H1 (cell line): ENCODE data around the gene CUBN. TPM values are rescaled to one million over a fixed set of nuclear protein-coding genes. Genes with fewer than 3 reads are reported as not detected.

Experiments used
- CTCF ChIA-PET: fragments of 300-600 bp; sonication (Branson Sonifier 250); formaldehyde crosslinking; loops from one replicate; lab custom pipeline; 2021; ENCODE audit not compliant: partially characterized antibody; lab: Charles Lee
- POLR2A ChIA-PET: fragments of 300-600 bp; sonication (Branson Sonifier 250); formaldehyde crosslinking; loops from one replicate; lab custom pipeline; 2021; ENCODE audit warnings: inconsistent platforms; ENCODE audit not compliant: partially characterized antibody; lab: Charles Lee
- DNase-seq, 2 experiments: peaks; one replicate each; pipeline versions ENCODE4 v3.0.0 to v3.0.0-alpha.2; 2010 to 2022; ENCODE audit warnings: low spot score in 2 of 2, low read depth in 1 of 2, mixed read lengths in 1 of 2
- FAIRE-seq: peaks from 2 replicates; lab custom pipeline; 2011; peaks lifted over from hg19 to GRCh38; lab: Jason Lieb, UNC
- H2AFZ ChIP-seq: 2 replicates; pipeline ENCODE4 v1.8.1; 2012; ENCODE audit warnings: low read length, inconsistent platforms
- H2AK5ac ChIP-seq: 2 replicates; pipeline ENCODE4 v1.6.1; 2013; ENCODE audit warnings: low read depth, low read length
- H2BK120ac ChIP-seq: replicated peaks from 2 replicates; pipeline ENCODE3; 2013; ENCODE audit warnings: low read depth, low read length, inconsistent platforms
- H2BK12ac ChIP-seq: 2 replicates; pipeline ENCODE4 v1.6.1; 2013; ENCODE audit warnings: low read depth, low read length
- H2BK15ac ChIP-seq: 2 replicates; pipeline ENCODE4 v1.6.1; 2013; ENCODE audit warnings: low read length
- H2BK20ac ChIP-seq: 2 replicates; pipeline ENCODE4 v1.6.1; 2013; ENCODE audit warnings: low read length
- H2BK5ac ChIP-seq: 2 replicates; pipeline ENCODE4 v1.6.1; 2013; ENCODE audit warnings: low read depth, low read length
- H3K14ac ChIP-seq: 2 replicates; pipeline ENCODE4 v1.6.1; 2013; ENCODE audit warnings: inconsistent platforms; ENCODE audit not compliant: insufficient read length
- H3K18ac ChIP-seq: 2 replicates; pipeline ENCODE4 v1.6.1; 2013; ENCODE audit warnings: low read length; ENCODE audit errors: extremely low read depth
- H3K23ac ChIP-seq: 2 replicates; pipeline ENCODE4 v1.6.1; 2013; ENCODE audit warnings: inconsistent platforms; ENCODE audit not compliant: insufficient read length
- H3K23me2 ChIP-seq: 2 replicates; pipeline ENCODE4 v1.6.1; 2013; ENCODE audit warnings: low read depth, low read length
- H3K27ac ChIP-seq: 2 replicates; pipeline ENCODE4 v1.6.1; 2011; ENCODE audit warnings: low read depth, low read length, inconsistent platforms
- H3K27me3 ChIP-seq, 4 experiments: replicated peaks in 1 of 4; 1 replicate in 1 of 4; 2 replicates in 3 of 4; pipeline versions ENCODE4 v1.6.1 to v1.8.1; 2011 to 2013; ENCODE audit warnings: low read length in 3 of 4, mild to moderate bottlenecking in 3 of 4, inconsistent platforms in 2 of 4, mixed read lengths in 2 of 4, moderate library complexity in 1 of 4; ENCODE audit not compliant: control insufficient read depth in 3 of 4, insufficient read depth in 3 of 4; ENCODE audit errors: extremely low read depth in 1 of 4
- H3K36me3 ChIP-seq, 4 experiments: 2 replicates each; pipeline versions ENCODE4 v1.6.1 to v1.8.1; 2011 to 2013; ENCODE audit warnings: mild to moderate bottlenecking in 4 of 4, low read length in 3 of 4, moderate library complexity in 2 of 4, control low read depth in 1 of 4, inconsistent platforms in 1 of 4; ENCODE audit not compliant: insufficient read depth in 4 of 4, control insufficient read depth in 2 of 4
- H3K4ac ChIP-seq: replicated peaks from 2 replicates; pipeline ENCODE3; 2013; ENCODE audit warnings: low read length, low read depth, mixed read lengths, inconsistent platforms; ENCODE audit not compliant: insufficient read length
- H3K4me1 ChIP-seq, 4 experiments: replicated peaks in 1 of 4; 1 replicate in 1 of 4; 2 replicates in 3 of 4; pipeline versions ENCODE4 v1.6.1 to v1.8.1; 2011 to 2013; ENCODE audit warnings: low read length in 3 of 4, inconsistent platforms in 2 of 4, mixed read lengths in 1 of 4; ENCODE audit not compliant: insufficient read depth in 4 of 4, control insufficient read depth in 3 of 4
- H3K4me2 ChIP-seq, 2 experiments: 2 replicates each; pipeline versions ENCODE4 v1.6.1 to v1.8.1; 2011 to 2013; ENCODE audit warnings: low read depth in 2 of 2, low read length in 2 of 2, control low read depth in 1 of 2, inconsistent platforms in 1 of 2, mild to moderate bottlenecking in 1 of 2; ENCODE audit not compliant: insufficient read depth in 1 of 2
- H3K4me3 ChIP-seq, 4 experiments: fragments of 200-600, 300-600 bp in 1 of 4; sonication (generic), shearing (Covaris generic), sonication (Bioruptor Twin) in 1 of 4; 2 replicates each; pipeline versions ENCODE4 v1.5.1 to v1.8.1; 2011 to 2016; ENCODE audit warnings: low read length in 4 of 4, low read depth in 3 of 4, control low read depth in 2 of 4, inconsistent platforms in 2 of 4, mild to moderate bottlenecking in 2 of 4, mixed read lengths in 1 of 4, moderate library complexity in 1 of 4; ENCODE audit not compliant: insufficient read depth in 2 of 4; ENCODE audit errors: extremely low read depth in 1 of 4
- H3K56ac ChIP-seq: replicated peaks from 2 replicates; pipeline ENCODE3; 2013; ENCODE audit warnings: low read depth, mild to moderate bottlenecking, mixed read lengths, low read length, inconsistent platforms; ENCODE audit not compliant: insufficient read length
- H3K79me1 ChIP-seq: 2 replicates; pipeline ENCODE4 v1.6.1; 2013; ENCODE audit warnings: low read depth, low read length, control low read depth
- H3K79me2 ChIP-seq, 2 experiments: 2 replicates each; pipeline versions ENCODE4 v1.6.1 to v1.8.1; 2012 to 2013; ENCODE audit warnings: low read length in 2 of 2, mild to moderate bottlenecking in 2 of 2, inconsistent platforms in 1 of 2; ENCODE audit not compliant: insufficient read depth in 2 of 2, control insufficient read depth in 1 of 2
- H3K9ac ChIP-seq, 4 experiments: replicated peaks in 1 of 4; 1 replicate in 1 of 4; 2 replicates in 3 of 4; pipeline versions ENCODE4 v1.6.1 to v1.8.1; 2011 to 2013; ENCODE audit warnings: low read depth in 3 of 4, low read length in 3 of 4, control low read depth in 2 of 4, mild to moderate bottlenecking in 2 of 4, moderate library complexity in 2 of 4, inconsistent platforms in 1 of 4; ENCODE audit errors: extremely low read depth in 1 of 4
- H3K9me3 ChIP-seq, 2 experiments: 2 replicates each; pipeline versions ENCODE4 v1.6.1 to v1.8.1; 2012 to 2013; ENCODE audit warnings: mild to moderate bottlenecking in 2 of 2, moderate library complexity in 2 of 2, control low read depth in 1 of 2, inconsistent platforms in 1 of 2, low read depth in 1 of 2, low read length in 1 of 2, mixed read lengths in 1 of 2; ENCODE audit not compliant: insufficient read depth in 2 of 2
- H4K20me1 ChIP-seq, 2 experiments: replicated peaks in 1 of 2; 2 replicates each; pipeline versions ENCODE3 to v1.8.1; 2011 to 2013; ENCODE audit warnings: inconsistent platforms in 2 of 2, low read length in 2 of 2, mild to moderate bottlenecking in 1 of 2; ENCODE audit not compliant: insufficient read depth in 2 of 2, control insufficient read depth in 1 of 2
- H4K5ac ChIP-seq: 2 replicates; pipeline ENCODE4 v1.6.1; 2013; ENCODE audit warnings: low read length, low read depth, mixed read lengths, inconsistent platforms; ENCODE audit not compliant: insufficient read length
- H4K8ac ChIP-seq: 2 replicates; pipeline ENCODE4 v1.8.0; 2013; ENCODE audit warnings: mild to moderate bottlenecking, moderate library complexity, low read length, inconsistent platforms; ENCODE audit not compliant: insufficient read depth; ENCODE audit errors: extremely low read depth
- H4K91ac ChIP-seq: replicated peaks from 2 replicates; pipeline ENCODE3; 2013; ENCODE audit warnings: low read length, mixed read lengths, inconsistent platforms; ENCODE audit not compliant: insufficient read length
- BRCA1 ChIP-seq: IDR thresholded peaks from 2 replicates; pipeline ENCODE4 v1.6.1; 2012; ENCODE audit warnings: low read depth, low read length, improper control_type of control experiment
- CHD2 ChIP-seq: IDR thresholded peaks from 2 replicates; pipeline ENCODE4 v1.6.1; 2012; ENCODE audit warnings: low read length, improper control_type of control experiment
- CREB1 ChIP-seq: IDR thresholded peaks from 2 replicates; pipeline ENCODE4 v1.6.1; 2012; ENCODE audit warnings: inconsistent platforms
- E2F6 ChIP-seq: IDR thresholded peaks from 2 replicates; pipeline ENCODE4 v1.6.1; 2012; ENCODE audit warnings: inconsistent platforms
- GABPA ChIP-seq: IDR thresholded peaks from 2 replicates; pipeline ENCODE4 v1.6.1; 2011; ENCODE audit warnings: mild to moderate bottlenecking, low read length, moderate library complexity, borderline replicate concordance; ENCODE audit not compliant: insufficient read depth
- KDM1A ChIP-seq: fragments of 200-600, 300-600 bp; sonication (generic); IDR thresholded peaks from 2 replicates; pipeline ENCODE4 v1.7.1; 2016; ENCODE audit warnings: mild to moderate bottlenecking, low read length, borderline replicate concordance
- MAFK ChIP-seq: IDR thresholded peaks from 2 replicates; pipeline ENCODE4 v1.6.1; 2012; ENCODE audit warnings: low read depth, mild to moderate bottlenecking, improper control_type of control experiment, low read length
- NANOG ChIP-seq: IDR thresholded peaks from 2 replicates; pipeline ENCODE4 v1.6.1; 2011; ENCODE audit warnings: low read length, low read depth, mild to moderate bottlenecking, inconsistent platforms; ENCODE audit not compliant: insufficient read depth, poor library complexity, severe bottlenecking
- SIN3A ChIP-seq, 2 experiments: IDR thresholded peaks in 1 of 2; conservative IDR thresholded peaks in 1 of 2; 2 replicates each; pipeline ENCODE4 v1.6.1; 2011 to 2012; ENCODE audit warnings: low read length in 2 of 2, improper control_type of control experiment in 1 of 2, low read depth in 1 of 2, mild to moderate bottlenecking in 1 of 2
- SIX5 ChIP-seq: IDR thresholded peaks from 2 replicates; pipeline ENCODE4 v1.6.1; 2011; ENCODE audit warnings: mild to moderate bottlenecking, low read depth, low read length
- SP2 ChIP-seq: IDR thresholded peaks from 2 replicates; pipeline ENCODE4 v1.6.1; 2012; ENCODE audit warnings: mild to moderate bottlenecking, low read length, inconsistent platforms
- TAF1 ChIP-seq: IDR thresholded peaks from 2 replicates; pipeline ENCODE4 v1.6.1; 2011; ENCODE audit warnings: mild to moderate bottlenecking, low read depth, low read length
- TBP ChIP-seq: IDR thresholded peaks from 2 replicates; pipeline ENCODE4 v1.6.1; 2011; ENCODE audit warnings: low read depth, low read length, improper control_type of control experiment
- TEAD4 ChIP-seq: IDR thresholded peaks from 2 replicates; pipeline ENCODE4 v1.6.1; 2012; ENCODE audit warnings: low read depth, low read length, inconsistent platforms, mixed read lengths
- YY1 ChIP-seq: IDR thresholded peaks from 2 replicates; pipeline ENCODE4 v1.6.1; 2011; ENCODE audit warnings: low read depth, mild to moderate bottlenecking, low read length
- WGBS, 2 experiments: shearing (Covaris generic) in 1 of 2; methylation state at CpG; one replicate each; pipeline versions ENCODE4 v1.1.6 to v1.1.7; 2013 to 2015; ENCODE audit warnings: low lambda C conversion rate in 2 of 2, mixed read lengths in 2 of 2, inconsistent platforms in 1 of 2, low coverage in 1 of 2, missing lambda C conversion rate in 1 of 2; ENCODE audit not compliant: insufficient replicate concordance in 2 of 2, insufficient coverage in 1 of 2, insufficient read length in 1 of 2; ENCODE audit errors: extremely low coverage in 1 of 2, missing lambda C conversion rate in 1 of 2; 5-methylcytosine and 5-hydroxymethylcytosine counted together
- polyA plus RNA-seq, 7 experiments: library from polyadenylated mRNA; depleted of rRNA in 3 of 7; stranded (reverse) in 5 of 7; unstranded in 2 of 7; fragments of >200 nt in 5 of 7; fragments of 200-250 nt in 2 of 7; gene quantifications; 1 replicate in 5 of 7; 2 replicates in 1 of 7; 4 replicates in 1 of 7; pipeline versions ENCODE4 v1.2.1 to v1.2.3, GENCODE V29; 2011 to 2013; ENCODE audit warnings: missing spikeins in 2 of 7, mixed read lengths in 2 of 7
- total RNA-seq: library from RNA; stranded (reverse); fragmentation: NEBNext Ultra II Directional; extraction: Animal tissue kit (Norgen Biotek cat#: 25700); gene quantifications from 2 replicates; pipeline ENCODE4 v1.2.1, GENCODE V29; 2021

CUBN gene
- total and polyA plus RNA-seq, 2 of the 8 experiments (the other 6 are each of a cell fraction or from before 2014, with no cell fraction given): 0.04 to 0.08 TPM

- Histone ChIP-seq H3K18ac (no peak overlapping the region), H3K79me1 (no peaks in the 10 kb centered on the region), H2AK5ac (no peak overlapping the region), H4K20me1 (no peaks in the 10 kb centered on the region), H3K9me3 (no peaks in the 10 kb centered on the region), H3K23me2 (no peaks in the 10 kb centered on the region), H3K27ac (no peak overlapping the region), H2BK12ac (no peak overlapping the region), H2BK120ac (no peak overlapping the region), H4K5ac (no peak overlapping the region), H3K4ac (no peak overlapping the region), H2AFZ (no peak overlapping the region), H3K56ac (no peak overlapping the region), H3K4me3 (no peak overlapping the region), H3K9ac (no peak overlapping the region), H4K91ac (no peak overlapping the region), H3K36me3 (no peaks in the 10 kb centered on the region), H3K4me2 (no peak overlapping the region), H2BK5ac (no peak overlapping the region), H3K4me1 (peaks cover 0 to 3% (median 0%) of the 10 kb centered on the region in 4 experiments; a peak in 2 of 7 replicates), H3K27me3 (no peaks in the 10 kb centered on the region), H3K79me2 (no peaks in the 10 kb centered on the region), H2BK15ac (no peak overlapping the region), H4K8ac (no peak overlapping the region), H3K23ac (no peak overlapping the region), H2BK20ac (no peak overlapping the region), H3K14ac (no peak overlapping the region)
- peak; percentile 78 for FAIRE-seq
- 71% methylated on average over 4 of the region's 4 CpGs; no CpG with 5 or more reads in 1 of the 2 experiments for WGBS, 2 experiments
- ChIA-PET POLR2A (no interaction called here), CTCF (interaction anchor here (0.7 to 3.4 kb wide), 9 partner anchors 9 to 925 kb away, joined by 3 to 9 read pairs (median 4); no protein-coding TSS in a partner anchor)
- DNase-seq: no peak
- TF ChIP-seq SP2: no peak
- no peak for TF ChIP-seq NANOG
- no peak for TF ChIP-seq KDM1A
- no peak for TF ChIP-seq SIX5
- no peak for TF ChIP-seq TBP
- TF ChIP-seq CHD2: no peak
- no peak for TF ChIP-seq TAF1
- no peak for TF ChIP-seq CREB1
- TF ChIP-seq BRCA1: no peak
- no peak for TF ChIP-seq YY1
- TF ChIP-seq E2F6: no peak
- no peak for TF ChIP-seq MAFK
- TF ChIP-seq SIN3A (conservative IDR thresholded peaks at IDR 0.05 in 1 of 2, IDR thresholded peaks at IDR 0.05 in 1 of 2; ENCODE audit: low read depth in 1 of 2, low read length in 2 of 2): no peak
- no peak for TF ChIP-seq TEAD4
- TF ChIP-seq GABPA: no peak
Measured at GRCh38 chr10:16856567-16856966, 273.0 kb downstream of the CUBN start.
